AG10803 (cell line): Measurements from ENCODE around the gene COL18A1.
A peak's percentile ranks its signal among the peaks of the same experiment; 100 is the strongest.

ENCODE experiments used
- DNase-seq: peaks from one replicate; pipeline ENCODE4 v3.0.0; 2010; ENCODE audit warnings: low read depth
- H3K4me3 ChIP-seq: 2 replicates; pipeline ENCODE4 v1.5.1; 2011; ENCODE audit warnings: mild to moderate bottlenecking, low read length, control low read depth
- TF ChIP-seq, protein P1 (sequence below): conservative IDR thresholded peaks from 2 replicates; pipeline ENCODE4 v1.5.1; 2011; ENCODE audit warnings: mild to moderate bottlenecking, low read length, control low read depth, inconsistent platforms

The COL18A1 gene

DNA sequence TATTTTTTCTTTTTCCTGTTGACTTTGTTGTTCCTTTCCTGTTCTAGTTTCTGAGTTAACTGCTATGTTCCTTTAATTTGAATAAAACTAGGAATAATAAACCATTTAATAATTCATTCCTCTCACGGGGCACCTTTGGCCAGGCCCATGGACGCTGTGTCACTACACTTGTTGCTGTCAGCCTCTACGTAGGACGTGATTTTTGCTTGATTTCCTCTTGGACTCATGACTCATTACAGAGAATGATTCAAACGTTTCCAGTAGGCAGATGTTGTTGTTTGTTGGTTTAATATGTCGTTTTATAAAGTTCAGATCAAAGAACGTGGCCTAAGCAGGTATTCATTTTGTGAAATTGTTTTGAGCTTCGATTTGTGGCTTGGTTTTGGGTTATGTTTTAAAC lies 146.4 kb downstream of the COL18A1 start:
- TF ChIP-seq, protein P1, sequence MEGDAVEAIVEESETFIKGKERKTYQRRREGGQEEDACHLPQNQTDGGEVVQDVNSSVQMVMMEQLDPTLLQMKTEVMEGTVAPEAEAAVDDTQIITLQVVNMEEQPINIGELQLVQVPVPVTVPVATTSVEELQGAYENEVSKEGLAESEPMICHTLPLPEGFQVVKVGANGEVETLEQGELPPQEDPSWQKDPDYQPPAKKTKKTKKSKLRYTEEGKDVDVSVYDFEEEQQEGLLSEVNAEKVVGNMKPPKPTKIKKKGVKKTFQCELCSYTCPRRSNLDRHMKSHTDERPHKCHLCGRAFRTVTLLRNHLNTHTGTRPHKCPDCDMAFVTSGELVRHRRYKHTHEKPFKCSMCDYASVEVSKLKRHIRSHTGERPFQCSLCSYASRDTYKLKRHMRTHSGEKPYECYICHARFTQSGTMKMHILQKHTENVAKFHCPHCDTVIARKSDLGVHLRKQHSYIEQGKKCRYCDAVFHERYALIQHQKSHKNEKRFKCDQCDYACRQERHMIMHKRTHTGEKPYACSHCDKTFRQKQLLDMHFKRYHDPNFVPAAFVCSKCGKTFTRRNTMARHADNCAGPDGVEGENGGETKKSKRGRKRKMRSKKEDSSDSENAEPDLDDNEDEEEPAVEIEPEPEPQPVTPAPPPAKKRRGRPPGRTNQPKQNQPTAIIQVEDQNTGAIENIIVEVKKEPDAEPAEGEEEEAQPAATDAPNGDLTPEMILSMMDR: no peak
- peak; percentile 59 for DNase-seq
- no peak overlapping the region for H3K4me3 ChIP-seq

DNA sequence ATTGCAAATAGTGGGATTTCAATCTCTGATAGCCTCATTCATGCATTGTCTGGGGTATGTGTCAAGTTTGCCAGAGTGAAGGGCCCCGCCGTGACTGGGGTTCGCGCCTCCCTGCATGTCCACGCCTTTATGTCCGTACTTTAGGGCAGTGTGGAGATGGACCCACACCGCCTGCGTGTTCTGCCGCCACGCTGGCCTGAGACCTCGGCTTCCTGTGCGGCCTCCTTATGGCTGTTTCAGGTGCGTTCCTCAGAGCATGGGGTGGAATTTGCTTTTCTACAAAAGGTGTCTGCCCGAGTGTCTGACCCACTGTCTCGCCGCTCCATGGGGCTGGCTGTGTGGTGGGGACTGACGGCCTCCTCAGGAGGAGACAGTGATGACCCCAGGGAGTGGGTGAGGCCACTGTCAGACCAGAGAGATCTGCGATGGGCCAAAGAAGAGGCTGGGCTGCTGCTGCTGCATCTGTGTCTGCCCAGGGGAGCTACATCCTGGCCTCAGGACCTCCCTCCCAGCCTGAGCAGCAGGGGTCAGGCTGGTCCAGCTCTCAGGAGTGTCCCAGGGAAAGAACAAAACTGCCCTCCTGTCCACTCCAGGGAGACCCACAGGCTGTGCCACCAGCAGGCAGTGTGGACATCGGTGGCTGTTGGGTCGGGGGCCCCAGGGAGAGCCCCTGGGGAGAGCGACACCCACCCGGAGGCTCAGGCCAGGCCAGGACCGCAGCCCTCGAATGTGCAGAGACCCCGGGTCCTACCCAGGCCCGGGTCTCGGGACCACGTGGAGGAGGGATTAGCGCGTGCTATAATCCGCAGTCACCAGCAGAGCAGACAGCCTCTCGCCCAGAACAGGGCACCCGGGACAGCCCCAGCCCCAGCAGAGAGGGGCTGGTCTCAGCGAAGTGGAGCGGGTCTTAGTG lies 147.1 kb downstream of the COL18A1 start:
- H3K4me3 ChIP-seq: no peak overlapping the region
- DNase-seq: no peak
- TF ChIP-seq, protein P1: no peak

GRCh38 chr21:45552696-45553391 lies 147.9 kb downstream of the COL18A1 start:
- TF ChIP-seq, protein P1: no peak
- DNase-seq: no peak
- H3K4me3 ChIP-seq: no peak overlapping the region

- peak; percentile 37 for DNase-seq
- peak overlapping the region; percentile 66 for H3K4me3 ChIP-seq
- TF ChIP-seq, protein P1: peak; percentile 56
Measured at GRCh38 chr21:45554477-45555175, 149.7 kb downstream of the COL18A1 start.

DNA sequence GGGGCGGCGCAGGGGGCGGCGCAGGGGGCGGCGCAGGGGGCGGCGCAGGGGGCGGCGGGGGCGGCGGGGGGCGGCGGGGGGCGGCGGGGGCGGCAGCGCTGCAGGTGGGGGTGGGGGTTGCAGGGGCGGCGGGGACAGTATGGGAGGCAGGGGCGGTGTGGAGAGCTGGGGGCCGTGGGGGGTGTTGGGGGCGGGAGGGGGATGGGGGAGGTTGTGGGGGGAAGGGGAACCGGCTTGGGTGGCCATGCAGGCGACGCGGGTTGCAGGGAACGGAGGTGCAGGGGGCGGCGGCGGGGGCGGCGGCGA lies 150.2 kb downstream of the COL18A1 start:
- DNase-seq: no peak

DNA sequence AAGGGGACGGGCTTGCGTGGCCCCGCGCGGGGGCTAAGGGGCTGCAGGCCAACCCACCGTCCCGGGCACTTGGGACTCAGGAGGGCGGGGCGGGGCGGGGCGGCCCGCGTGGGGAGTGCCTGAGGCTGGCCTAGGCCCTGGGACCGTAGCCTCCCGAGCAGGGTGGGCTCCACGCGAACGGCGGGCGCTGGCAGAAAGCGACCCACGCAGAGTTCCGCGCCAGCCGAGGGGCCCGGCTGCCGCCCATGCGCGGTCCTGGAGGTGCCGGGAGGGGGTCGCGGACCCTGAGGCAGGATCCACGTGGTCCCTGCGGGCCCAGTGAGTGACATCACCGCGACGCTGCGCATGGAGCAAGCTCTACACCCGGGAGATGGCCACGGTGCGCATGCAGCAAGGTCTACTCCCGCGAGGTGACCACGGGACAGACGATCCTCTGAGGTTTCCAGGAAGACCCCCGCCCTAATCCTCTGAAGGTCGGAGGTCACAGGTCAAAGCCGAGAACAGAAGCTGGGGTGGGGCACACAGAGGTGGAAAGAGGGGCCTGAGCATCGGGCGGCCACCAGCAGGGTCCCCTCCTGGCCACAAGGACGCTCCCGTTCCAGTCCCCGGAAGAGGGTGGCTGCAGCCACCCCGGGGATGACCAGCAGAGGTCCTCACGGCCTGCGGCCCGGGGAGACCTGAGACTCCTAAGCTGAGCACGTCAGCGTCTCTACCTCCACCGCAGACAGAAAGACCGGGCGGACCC lies 150.8 kb downstream of the COL18A1 start:
- peak overlapping the region; percentile 50 for H3K4me3 ChIP-seq
- TF ChIP-seq, protein P1: peak; percentile 63
- DNase-seq: peak; percentile 61

More for the DNA sequence above, 150.2 kb downstream of the COL18A1 start:
- TF ChIP-seq, protein P1: no peak
- no peak overlapping the region for H3K4me3 ChIP-seq
